Transverse colon (tissue), 4 donors: ENCODE data around the gene RGS16. TPM values are rescaled to one million over a fixed set of nuclear protein-coding genes. Genes with fewer than 3 reads are reported as not detected.

Experiments
- DNase-seq: peaks from one replicate; pipeline ENCODE4 v3.0.0-alpha.2; 2019
- H3K27ac ChIP-seq, 4 donors: fragments of 200-600 bp; sonication (generic); 2 replicates each; pipeline ENCODE4 v1.5.1; 2016 to 2018; ENCODE audit warnings: inconsistent platforms in 4 of 4
- H3K27me3 ChIP-seq: fragments of 200-600 bp; sonication (generic); 2 replicates; pipeline ENCODE4 v1.5.1; 2017; ENCODE audit warnings: inconsistent platforms
- H3K36me3 ChIP-seq, 4 donors: fragments of 200-600 bp; sonication (generic); 2 replicates each; pipeline ENCODE4 v1.5.1; 2017 to 2019; ENCODE audit warnings: inconsistent platforms in 4 of 4
- H3K4me1 ChIP-seq, 4 donors: fragments of 200-600 bp; sonication (generic); 2 replicates each; pipeline ENCODE4 v1.5.1; 2017 to 2020; ENCODE audit warnings: inconsistent platforms in 4 of 4
- H3K4me3 ChIP-seq, 4 donors: fragments of 200-600 bp; sonication (generic); 1 replicate in 1 of 4; 2 replicates in 3 of 4; pipeline versions ENCODE4 v1.5.1 to v1.6.1; 2017 to 2019; ENCODE audit warnings: inconsistent platforms in 4 of 4
- H3K9me3 ChIP-seq, 2 donors: fragments of 200-600 bp; sonication (generic); 2 replicates each; pipeline ENCODE4 v1.5.1; 2017 to 2019; ENCODE audit warnings: inconsistent platforms in 2 of 2
- CTCF ChIP-seq, 5 experiments: fragments of 200-600 bp in 3 of 5; fragments of 450-650 bp in 2 of 5; sonication (generic) in 3 of 5; IDR thresholded peaks; 1 replicate in 2 of 5; 2 replicates in 3 of 5; pipeline ENCODE4 v1.5.1; 2016 to 2017; ENCODE audit warnings: antibody characterized with exemption in 5 of 5, inconsistent platforms in 3 of 5, mild to moderate bottlenecking in 2 of 5, moderate library complexity in 1 of 5
- EP300 ChIP-seq: sonication (generic); formaldehyde crosslinking; IDR thresholded peaks from one replicate; pipeline ENCODE4 v1.6.1; 2017; ENCODE audit warnings: antibody characterized with exemption, low read depth
- POLR2A ChIP-seq: fragments of 450-650 bp; IDR thresholded peaks from one replicate; pipeline ENCODE4 v1.6.1; 2016; ENCODE audit warnings: antibody characterized with exemption, mild to moderate bottlenecking, moderate library complexity
- POLR2AphosphoS5 ChIP-seq, 3 donors: sonication (generic); formaldehyde crosslinking; IDR thresholded peaks; one replicate each; pipeline ENCODE4 v1.6.1; 2016; ENCODE audit warnings: antibody characterized with exemption in 3 of 3
- WGBS, 2 donors: methylation state at CpG; one replicate each; pipeline ENCODE4 v1.1.5; 2018; ENCODE audit warnings: low coverage in 1 of 2; 5-methylcytosine and 5-hydroxymethylcytosine counted together
- in situ Hi-C, 4 donors: fragments of 200-750 bp; cut with MboI; loops; one replicate each; pipeline versions ENCODE4 v1.15.0 to v1.15.1; 2017; ENCODE audit warnings: low sequenced_read_pairs in 3 of 4, low pct_ligation_motif_present in 1 of 4, low pct_unique_long_range_greater_than_20kb in 1 of 4
- intact Hi-C: fragments of 100-400 bp; cut with DNase I; formaldehyde crosslinking; loops from one replicate; pipeline ENCODE4 v1.15.1; 2023; ENCODE audit warnings: low total_unique reads
- total RNA-seq, 4 donors: library from RNA; depleted of rRNA; stranded (reverse); fragments of >200 nt; gene quantifications; one replicate each; pipeline ENCODE4 v1.1.0, GENCODE V29; 2016

RGS16 gene
- total RNA-seq, 4 donors from 2014 or later, result 0.82 to 3.0 (median 1.7) TPM; not detected in 1

DNA sequence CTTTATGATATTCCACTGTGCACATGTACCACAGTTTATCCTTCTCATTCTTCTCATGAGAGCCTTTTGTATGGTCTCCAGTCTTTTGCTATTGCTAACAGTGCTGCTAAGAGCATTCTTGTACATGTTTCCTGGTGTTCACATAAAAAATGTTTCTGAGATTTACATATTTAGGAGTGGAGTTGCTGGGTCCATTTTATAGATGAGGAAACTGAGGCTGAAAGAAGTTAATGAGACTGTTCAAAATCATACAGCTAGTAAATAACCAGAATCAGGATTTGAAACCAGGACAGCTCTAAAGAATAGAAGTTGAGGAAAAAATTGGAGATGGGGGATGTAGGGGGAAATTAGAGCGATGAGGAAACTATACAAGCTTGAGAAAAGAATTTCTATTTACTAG lies 27.8 kb upstream of the RGS16 start:
- Histone ChIP-seq H3K36me3 (no peaks in the 10 kb centered on the region), H3K4me3 (no peak overlapping the region), H3K27me3 (no peaks in the 10 kb centered on the region), H3K27ac (no peak overlapping the region), H3K9me3 (no peaks in the 10 kb centered on the region), H3K4me1 (peaks cover 0 to 8% (median 2%) of the 10 kb centered on the region in 4 donors)
- no peak for TF ChIP-seq POLR2AphosphoS5 (IDR thresholded peaks at IDR 0.05)
- TF ChIP-seq EP300, result no peak
- no peak for TF ChIP-seq POLR2A
- TF ChIP-seq CTCF (IDR thresholded peaks at IDR 0.05), result no peak
- intact Hi-C loops (loop anchor here (5.0 kb wide), 1 partner anchor 970 kb away; no protein-coding TSS in a partner anchor), in situ Hi-C loops (no loop called here)
- WGBS, 2 donors, result 40 to 70% methylated on average over 1 of the region's 1 CpG
- DNase-seq, result no peak

- intact Hi-C loops (loop anchor here (5.0 kb wide), 1 partner anchor 969 kb away; no protein-coding TSS in a partner anchor), in situ Hi-C loops (no loop called here)
- H3K4me3 ChIP-seq, result no peak overlapping the region
Measured at GRCh38 chr1:182631053-182631677, 27.0 kb upstream of the RGS16 start.

DNA sequence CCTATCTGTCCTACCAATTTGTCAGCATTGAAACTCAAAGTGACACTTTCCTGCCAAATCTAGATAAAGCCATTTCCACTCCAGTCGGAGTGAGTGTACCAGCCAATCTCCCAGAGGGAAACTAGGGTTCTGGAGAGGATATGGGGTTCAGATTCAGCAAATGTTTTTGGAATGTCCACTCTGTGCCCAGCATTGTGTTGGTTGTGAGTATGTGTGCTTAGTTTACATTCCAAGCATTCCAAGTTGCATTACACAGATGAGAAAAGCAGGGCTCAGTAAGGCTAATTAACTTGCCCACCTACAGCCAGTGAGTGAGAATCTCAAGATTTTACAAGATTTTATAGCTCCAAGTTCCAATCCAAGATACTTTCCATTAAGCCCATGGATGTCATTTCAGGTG lies 26.4 kb upstream of the RGS16 start:
- intact Hi-C loops, result loop anchor here (5.0 kb wide), 1 partner anchor 968 kb away; no protein-coding TSS in a partner anchor
- in situ Hi-C loops, result no loop called here
- DNase-seq, result no peak
- Histone ChIP-seq H3K4me1 (peaks cover 0 to 8% (median 2%) of the 10 kb centered on the region in 4 donors), H3K36me3 (no peaks in the 10 kb centered on the region), H3K4me3 (no peak overlapping the region), H3K9me3 (no peaks in the 10 kb centered on the region), H3K27me3 (no peaks in the 10 kb centered on the region), H3K27ac (no peak overlapping the region)
- 88% methylated on average over 1 of the region's 1 CpG; no CpG with 5 or more reads in 1 of the 2 donors for WGBS, 2 donors
- TF ChIP-seq CTCF (IDR thresholded peaks at IDR 0.05), result no peak

More at GRCh38 chr1:182631053-182631677, 27.0 kb upstream of the RGS16 start:
- no peaks in the 10 kb centered on the region for H3K9me3 ChIP-seq
- TF ChIP-seq CTCF (IDR thresholded peaks at IDR 0.05) (no peak), POLR2A (no peak), EP300 (no peak)
- no peaks in the 10 kb centered on the region for H3K27me3 ChIP-seq
- no peaks in the 10 kb centered on the region for H3K36me3 ChIP-seq
- H3K4me1 ChIP-seq, result peaks cover 0 to 8% (median 2%) of the 10 kb centered on the region in 4 donors
- no peak for DNase-seq
- H3K27ac ChIP-seq, result no peak overlapping the region

- Histone ChIP-seq H3K4me3 (no peak overlapping the region), H3K4me1 (peaks cover 0 to 8% (median 2%) of the 10 kb centered on the region in 4 donors), H3K27ac (no peak overlapping the region), H3K36me3 (no peaks in the 10 kb centered on the region), H3K9me3 (no peaks in the 10 kb centered on the region), H3K27me3 (no peaks in the 10 kb centered on the region)
- TF ChIP-seq CTCF (IDR thresholded peaks at IDR 0.05) (no peak), POLR2A (no peak), POLR2AphosphoS5 (IDR thresholded peaks at IDR 0.05) (no peak), EP300 (no peak)
- intact Hi-C loops, result loop anchor here (5.0 kb wide), 1 partner anchor 967 kb away; no protein-coding TSS in a partner anchor
- DNase-seq, result no peak
- in situ Hi-C loops, result no loop called here
- WGBS, 2 donors, result 81% methylated on average over 3 of the region's 3 CpGs; no CpG with 5 or more reads in 1 of the 2 donors
Measured at GRCh38 chr1:182629499-182630096, 25.4 kb upstream of the RGS16 start.
